ENCODE data around the gene ACSS2. TPM values are rescaled to one million over a fixed set of nuclear protein-coding genes. Genes with fewer than 3 reads are reported as not detected.

The ACSS2 gene
- total and polyA plus RNA-seq, 10 of the 15 experiments (the other 5 are each of a cell fraction or from before 2014, with no cell fraction given) = 2.8 to 37.2 (median 24.2) TPM

DNA sequence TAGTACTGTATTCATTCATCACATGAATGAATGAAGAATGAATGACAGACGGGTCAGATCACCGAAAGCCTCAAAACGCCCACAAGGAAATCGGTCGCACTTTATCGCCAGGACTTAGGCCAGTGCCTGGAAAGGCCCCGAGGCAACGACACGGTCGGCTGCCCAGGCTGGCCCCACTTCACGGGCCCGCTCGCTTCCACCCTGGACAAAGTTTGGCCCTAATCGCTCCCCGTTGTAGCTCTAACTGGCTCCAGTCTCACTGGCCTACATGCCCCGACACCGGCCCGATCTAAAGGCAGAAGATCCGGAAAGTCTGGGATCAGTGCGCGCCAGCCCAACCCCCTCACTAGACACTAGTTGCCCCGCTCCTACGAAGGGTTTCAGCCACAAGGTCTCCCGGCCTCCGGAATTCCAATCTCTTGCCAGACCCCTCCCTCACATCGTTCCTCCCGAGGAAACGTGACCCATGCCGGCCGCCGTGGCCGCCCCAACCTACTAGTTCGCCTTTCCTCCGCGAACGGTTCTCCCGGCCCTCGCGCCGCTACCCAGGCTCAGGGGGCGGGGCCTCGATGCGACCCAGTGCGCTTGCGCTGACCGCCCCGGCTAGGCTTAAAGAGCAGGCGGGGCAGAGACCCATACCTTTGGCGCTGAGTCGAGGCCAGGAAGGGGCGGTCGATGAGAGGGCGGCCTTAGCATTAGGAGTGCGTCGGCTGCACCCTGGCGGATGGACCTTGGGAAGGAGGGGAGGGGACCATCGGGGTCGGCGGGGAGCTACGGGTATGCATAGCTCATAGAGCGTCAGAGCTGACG, 79.0 kb downstream of the ACSS2 start, which contains the start of the genes GSS and MYH7B (continued):
- TF ChIP-seq, protein P1, sequence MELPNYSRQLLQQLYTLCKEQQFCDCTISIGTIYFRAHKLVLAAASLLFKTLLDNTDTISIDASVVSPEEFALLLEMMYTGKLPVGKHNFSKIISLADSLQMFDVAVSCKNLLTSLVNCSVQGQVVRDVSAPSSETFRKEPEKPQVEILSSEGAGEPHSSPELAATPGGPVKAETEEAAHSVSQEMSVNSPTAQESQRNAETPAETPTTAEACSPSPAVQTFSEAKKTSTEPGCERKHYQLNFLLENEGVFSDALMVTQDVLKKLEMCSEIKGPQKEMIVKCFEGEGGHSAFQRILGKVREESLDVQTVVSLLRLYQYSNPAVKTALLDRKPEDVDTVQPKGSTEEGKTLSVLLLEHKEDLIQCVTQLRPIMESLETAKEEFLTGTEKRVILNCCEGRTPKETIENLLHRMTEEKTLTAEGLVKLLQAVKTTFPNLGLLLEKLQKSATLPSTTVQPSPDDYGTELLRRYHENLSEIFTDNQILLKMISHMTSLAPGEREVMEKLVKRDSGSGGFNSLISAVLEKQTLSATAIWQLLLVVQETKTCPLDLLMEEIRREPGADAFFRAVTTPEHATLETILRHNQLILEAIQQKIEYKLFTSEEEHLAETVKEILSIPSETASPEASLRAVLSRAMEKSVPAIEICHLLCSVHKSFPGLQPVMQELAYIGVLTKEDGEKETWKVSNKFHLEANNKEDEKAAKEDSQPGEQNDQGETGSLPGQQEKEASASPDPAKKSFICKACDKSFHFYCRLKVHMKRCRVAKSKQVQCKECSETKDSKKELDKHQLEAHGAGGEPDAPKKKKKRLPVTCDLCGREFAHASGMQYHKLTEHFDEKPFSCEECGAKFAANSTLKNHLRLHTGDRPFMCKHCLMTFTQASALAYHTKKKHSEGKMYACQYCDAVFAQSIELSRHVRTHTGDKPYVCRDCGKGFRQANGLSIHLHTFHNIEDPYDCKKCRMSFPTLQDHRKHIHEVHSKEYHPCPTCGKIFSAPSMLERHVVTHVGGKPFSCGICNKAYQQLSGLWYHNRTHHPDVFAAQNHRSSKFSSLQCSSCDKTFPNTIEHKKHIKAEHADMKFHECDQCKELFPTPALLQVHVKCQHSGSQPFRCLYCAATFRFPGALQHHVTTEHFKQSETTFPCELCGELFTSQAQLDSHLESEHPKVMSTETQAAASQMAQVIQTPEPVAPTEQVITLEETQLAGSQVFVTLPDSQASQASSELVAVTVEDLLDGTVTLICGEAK (IDR thresholded peaks at IDR 0.05; ENCODE audit: borderline replicate concordance) = no peak; the same call in 1 of the 2 replicates
- TF ChIP-seq, protein P2, sequence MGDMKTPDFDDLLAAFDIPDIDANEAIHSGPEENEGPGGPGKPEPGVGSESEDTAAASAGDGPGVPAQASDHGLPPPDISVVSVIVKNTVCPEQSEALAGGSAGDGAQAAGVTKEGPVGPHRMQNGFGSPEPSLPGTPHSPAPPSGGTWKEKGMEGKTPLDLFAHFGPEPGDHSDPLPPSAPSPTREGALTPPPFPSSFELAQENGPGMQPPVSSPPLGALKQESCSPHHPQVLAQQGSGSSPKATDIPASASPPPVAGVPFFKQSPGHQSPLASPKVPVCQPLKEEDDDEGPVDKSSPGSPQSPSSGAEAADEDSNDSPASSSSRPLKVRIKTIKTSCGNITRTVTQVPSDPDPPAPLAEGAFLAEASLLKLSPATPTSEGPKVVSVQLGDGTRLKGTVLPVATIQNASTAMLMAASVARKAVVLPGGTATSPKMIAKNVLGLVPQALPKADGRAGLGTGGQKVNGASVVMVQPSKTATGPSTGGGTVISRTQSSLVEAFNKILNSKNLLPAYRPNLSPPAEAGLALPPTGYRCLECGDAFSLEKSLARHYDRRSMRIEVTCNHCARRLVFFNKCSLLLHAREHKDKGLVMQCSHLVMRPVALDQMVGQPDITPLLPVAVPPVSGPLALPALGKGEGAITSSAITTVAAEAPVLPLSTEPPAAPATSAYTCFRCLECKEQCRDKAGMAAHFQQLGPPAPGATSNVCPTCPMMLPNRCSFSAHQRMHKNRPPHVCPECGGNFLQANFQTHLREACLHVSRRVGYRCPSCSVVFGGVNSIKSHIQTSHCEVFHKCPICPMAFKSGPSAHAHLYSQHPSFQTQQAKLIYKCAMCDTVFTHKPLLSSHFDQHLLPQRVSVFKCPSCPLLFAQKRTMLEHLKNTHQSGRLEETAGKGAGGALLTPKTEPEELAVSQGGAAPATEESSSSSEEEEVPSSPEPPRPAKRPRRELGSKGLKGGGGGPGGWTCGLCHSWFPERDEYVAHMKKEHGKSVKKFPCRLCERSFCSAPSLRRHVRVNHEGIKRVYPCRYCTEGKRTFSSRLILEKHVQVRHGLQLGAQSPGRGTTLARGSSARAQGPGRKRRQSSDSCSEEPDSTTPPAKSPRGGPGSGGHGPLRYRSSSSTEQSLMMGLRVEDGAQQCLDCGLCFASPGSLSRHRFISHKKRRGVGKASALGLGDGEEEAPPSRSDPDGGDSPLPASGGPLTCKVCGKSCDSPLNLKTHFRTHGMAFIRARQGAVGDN (IDR thresholded peaks at IDR 0.05) = 0 out of 2 replicates have a peak, but pooled peaks have one; percentile 43
- TF ChIP-seq ATF7 (IDR thresholded peaks at IDR 0.05; ENCODE audit: low read depth) (no peak), NRF1 (conservative IDR thresholded peaks at IDR 0.05; ENCODE audit: low read depth, low read length) (peak; percentile 57), ASH2L (IDR thresholded peaks at IDR 0.05; ENCODE audit: borderline replicate concordance, low read depth) (0 out of 2 replicates have a peak, but pooled peaks have one; percentile 52), MYC (IDR thresholded peaks at IDR 0.05; ENCODE audit: insufficient read depth, insufficient read length, insufficient replicate concordance, low read length, severe bottlenecking) (peak; percentile 52), STAT3 (IDR thresholded peaks at IDR 0.05; ENCODE audit: low read depth, low read length) (no peak), ETV6 (conservative IDR thresholded peaks at IDR 0.05 in 1 of 2, IDR thresholded peaks at IDR 0.05 in 1 of 2; ENCODE audit: borderline replicate concordance in 1 of 2, low read depth in 1 of 2) (no peak), BHLHE40 (IDR thresholded peaks at IDR 0.05; ENCODE audit: borderline replicate concordance in 1 of 2, low read depth in 2 of 2, low read length in 1 of 2) (peak in 1 of 2 experiments; percentile 79; a peak in 2 of 4 replicates), MTA2 (IDR thresholded peaks at IDR 0.05; ENCODE audit: low read depth) (peak; percentile 30; the same call in 1 of the 2 replicates), HCFC1 (IDR thresholded peaks at IDR 0.05; ENCODE audit: low read length) (peak; percentile 29), IKZF2 (IDR thresholded peaks at IDR 0.05) (peak; percentile 48 to 59; a peak in 3 of 4 replicates), IKZF1 (conservative IDR thresholded peaks at IDR 0.05) (peak; percentile 88), ZNF384 (IDR thresholded peaks at IDR 0.05; ENCODE audit: borderline replicate concordance, low read depth, low read length) (no peak), POLR2A (IDR thresholded peaks at IDR 0.05; ENCODE audit: low read depth, low read length) (peak; percentile 97), NR2F1 (conservative IDR thresholded peaks at IDR 0.05) (peak; percentile 54; the same call in 1 of the 2 replicates), TCF7 (IDR thresholded peaks at IDR 0.05; ENCODE audit: borderline replicate concordance) (no peak), CBFB (IDR thresholded peaks at IDR 0.05; ENCODE audit: low read depth) (0 out of 2 replicates have a peak, but pooled peaks have one; percentile 65), SMAD5 (IDR thresholded peaks at IDR 0.05; ENCODE audit: low read depth) (peak; percentile 70; the same call in 1 of the 2 replicates), CHD4 (IDR thresholded peaks at IDR 0.05) (no peak), JUNB (IDR thresholded peaks at IDR 0.05) (no peak)

Measured in GM12878 (cell line).